ENCODE measurements around the gene ZSWIM4. TPM values are rescaled to one million over a fixed set of nuclear protein-coding genes. Genes with fewer than 3 reads are reported as not detected.
A peak's percentile ranks its signal among the peaks of the same experiment; 100 is the strongest.

The ZSWIM4 gene
- total and polyA plus RNA-seq, 2 experiments from 2014 or later, result 5.4 to 42.3 TPM

DNA sequence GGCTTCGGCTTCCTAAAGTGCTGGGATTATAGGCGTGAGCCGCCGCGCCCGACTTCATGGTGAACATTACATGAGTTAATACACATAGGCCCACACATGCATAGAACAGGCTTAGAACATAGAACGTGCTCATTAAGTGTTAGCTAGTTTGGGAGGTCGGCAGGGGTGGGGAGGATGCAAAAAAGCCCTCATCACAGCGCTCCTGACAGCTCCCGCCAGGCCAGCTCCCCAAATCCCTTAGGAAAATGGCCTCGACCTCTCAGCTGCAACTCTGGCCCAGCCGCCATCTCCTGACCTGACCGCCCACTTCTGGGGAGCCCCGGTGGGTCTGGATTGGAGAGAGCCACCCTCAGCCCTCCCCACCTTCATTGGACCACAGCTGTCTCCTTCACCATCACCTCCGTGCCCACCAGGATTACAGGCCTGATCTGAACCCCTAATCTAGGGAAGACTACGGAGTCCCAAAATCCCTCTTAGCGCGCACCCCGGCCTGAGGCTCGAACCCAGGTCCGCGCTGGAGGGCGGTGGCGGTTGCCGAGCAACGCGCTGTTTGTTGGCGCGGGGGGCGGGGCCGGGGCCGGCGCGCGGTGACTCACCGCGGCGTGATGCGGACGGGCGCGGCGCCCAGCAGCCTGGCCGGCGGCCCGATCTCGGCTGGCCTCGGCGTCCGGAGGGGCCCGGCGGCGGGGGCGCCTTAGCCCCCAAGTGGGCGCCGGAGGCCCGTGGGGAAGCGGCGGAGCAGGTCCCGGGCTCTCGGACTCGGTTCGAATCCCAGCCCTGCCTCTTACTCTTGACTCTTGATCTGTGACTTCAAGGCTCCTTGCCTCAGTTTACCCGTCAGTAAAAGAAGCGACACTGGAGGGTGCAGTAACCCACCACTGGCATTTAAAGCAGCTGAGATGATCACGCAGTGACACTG lies 55.0 kb downstream of the ZSWIM4 start:
- H3K36me3 ChIP-seq (ENCODE audit: insufficient read depth), result no peaks in the 10 kb centered on the region

More for the DNA sequence above, 55.0 kb downstream of the ZSWIM4 start:
- DNase-seq (ENCODE audit: low spot score), result peak; percentile 88
- Mint-ChIP-seq H3K4me3 (peak overlapping the region; percentile 60), H3K36me3 (ENCODE audit: low read depth) (no peaks in the 10 kb centered on the region; the same call in 2 of the 3 replicates), H3K27me3 (ENCODE audit: insufficient read depth, low read depth, poor library complexity) (peaks cover 21% of the 10 kb centered on the region), H3K4me1 (peaks cover 21% of the 10 kb centered on the region), H3K9me3 (0 out of 3 replicates have a peak, but pooled peaks cover 3% of the 10 kb centered on the region), H3K27ac (no peak overlapping the region; the same call in 1 of the 2 replicates)
- Histone ChIP-seq H3K9me2 (ENCODE audit: insufficient read depth) (no peaks in the 10 kb centered on the region), H3K27me3 (ENCODE audit: insufficient read depth) (no peaks in the 10 kb centered on the region), H3K79me2 (replicated peaks; ENCODE audit: insufficient read depth) (no peaks in the 10 kb centered on the region), H3F3A (replicated peaks; ENCODE audit: low read depth) (peaks cover 28% of the 10 kb centered on the region), H3K4me3 (peak overlapping the region; percentile 46; the same call in 1 of the 2 replicates), H3K27ac (ENCODE audit: low read depth) (peak overlapping the region; percentile 63; the same call in 1 of the 2 replicates), H3K4me2 (peak overlapping the region; percentile 76), H2AFZ (peak overlapping the region; percentile 99), H3K4me1 (ENCODE audit: insufficient read depth) (peaks cover 25% of the 10 kb centered on the region), H4K20me1 (replicated peaks; ENCODE audit: insufficient read depth) (no peaks in the 10 kb centered on the region)
- TF ChIP-seq POLR2AphosphoS5 (IDR thresholded peaks at IDR 0.05; ENCODE audit: low read depth) (no peak), CREB1 (CRISPR knock-in tag; IDR thresholded peaks at IDR 0.05; ENCODE audit: low read depth) (peak; percentile 41; the same call in 1 of the 2 replicates)
- TF ChIP-seq, protein P1, sequence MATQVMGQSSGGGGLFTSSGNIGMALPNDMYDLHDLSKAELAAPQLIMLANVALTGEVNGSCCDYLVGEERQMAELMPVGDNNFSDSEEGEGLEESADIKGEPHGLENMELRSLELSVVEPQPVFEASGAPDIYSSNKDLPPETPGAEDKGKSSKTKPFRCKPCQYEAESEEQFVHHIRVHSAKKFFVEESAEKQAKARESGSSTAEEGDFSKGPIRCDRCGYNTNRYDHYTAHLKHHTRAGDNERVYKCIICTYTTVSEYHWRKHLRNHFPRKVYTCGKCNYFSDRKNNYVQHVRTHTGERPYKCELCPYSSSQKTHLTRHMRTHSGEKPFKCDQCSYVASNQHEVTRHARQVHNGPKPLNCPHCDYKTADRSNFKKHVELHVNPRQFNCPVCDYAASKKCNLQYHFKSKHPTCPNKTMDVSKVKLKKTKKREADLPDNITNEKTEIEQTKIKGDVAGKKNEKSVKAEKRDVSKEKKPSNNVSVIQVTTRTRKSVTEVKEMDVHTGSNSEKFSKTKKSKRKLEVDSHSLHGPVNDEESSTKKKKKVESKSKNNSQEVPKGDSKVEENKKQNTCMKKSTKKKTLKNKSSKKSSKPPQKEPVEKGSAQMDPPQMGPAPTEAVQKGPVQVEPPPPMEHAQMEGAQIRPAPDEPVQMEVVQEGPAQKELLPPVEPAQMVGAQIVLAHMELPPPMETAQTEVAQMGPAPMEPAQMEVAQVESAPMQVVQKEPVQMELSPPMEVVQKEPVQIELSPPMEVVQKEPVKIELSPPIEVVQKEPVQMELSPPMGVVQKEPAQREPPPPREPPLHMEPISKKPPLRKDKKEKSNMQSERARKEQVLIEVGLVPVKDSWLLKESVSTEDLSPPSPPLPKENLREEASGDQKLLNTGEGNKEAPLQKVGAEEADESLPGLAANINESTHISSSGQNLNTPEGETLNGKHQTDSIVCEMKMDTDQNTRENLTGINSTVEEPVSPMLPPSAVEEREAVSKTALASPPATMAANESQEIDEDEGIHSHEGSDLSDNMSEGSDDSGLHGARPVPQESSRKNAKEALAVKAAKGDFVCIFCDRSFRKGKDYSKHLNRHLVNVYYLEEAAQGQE (IDR thresholded peaks at IDR 0.05; ENCODE audit: unreplicated experiment), result no peak
- TF ChIP-seq, protein P2, sequence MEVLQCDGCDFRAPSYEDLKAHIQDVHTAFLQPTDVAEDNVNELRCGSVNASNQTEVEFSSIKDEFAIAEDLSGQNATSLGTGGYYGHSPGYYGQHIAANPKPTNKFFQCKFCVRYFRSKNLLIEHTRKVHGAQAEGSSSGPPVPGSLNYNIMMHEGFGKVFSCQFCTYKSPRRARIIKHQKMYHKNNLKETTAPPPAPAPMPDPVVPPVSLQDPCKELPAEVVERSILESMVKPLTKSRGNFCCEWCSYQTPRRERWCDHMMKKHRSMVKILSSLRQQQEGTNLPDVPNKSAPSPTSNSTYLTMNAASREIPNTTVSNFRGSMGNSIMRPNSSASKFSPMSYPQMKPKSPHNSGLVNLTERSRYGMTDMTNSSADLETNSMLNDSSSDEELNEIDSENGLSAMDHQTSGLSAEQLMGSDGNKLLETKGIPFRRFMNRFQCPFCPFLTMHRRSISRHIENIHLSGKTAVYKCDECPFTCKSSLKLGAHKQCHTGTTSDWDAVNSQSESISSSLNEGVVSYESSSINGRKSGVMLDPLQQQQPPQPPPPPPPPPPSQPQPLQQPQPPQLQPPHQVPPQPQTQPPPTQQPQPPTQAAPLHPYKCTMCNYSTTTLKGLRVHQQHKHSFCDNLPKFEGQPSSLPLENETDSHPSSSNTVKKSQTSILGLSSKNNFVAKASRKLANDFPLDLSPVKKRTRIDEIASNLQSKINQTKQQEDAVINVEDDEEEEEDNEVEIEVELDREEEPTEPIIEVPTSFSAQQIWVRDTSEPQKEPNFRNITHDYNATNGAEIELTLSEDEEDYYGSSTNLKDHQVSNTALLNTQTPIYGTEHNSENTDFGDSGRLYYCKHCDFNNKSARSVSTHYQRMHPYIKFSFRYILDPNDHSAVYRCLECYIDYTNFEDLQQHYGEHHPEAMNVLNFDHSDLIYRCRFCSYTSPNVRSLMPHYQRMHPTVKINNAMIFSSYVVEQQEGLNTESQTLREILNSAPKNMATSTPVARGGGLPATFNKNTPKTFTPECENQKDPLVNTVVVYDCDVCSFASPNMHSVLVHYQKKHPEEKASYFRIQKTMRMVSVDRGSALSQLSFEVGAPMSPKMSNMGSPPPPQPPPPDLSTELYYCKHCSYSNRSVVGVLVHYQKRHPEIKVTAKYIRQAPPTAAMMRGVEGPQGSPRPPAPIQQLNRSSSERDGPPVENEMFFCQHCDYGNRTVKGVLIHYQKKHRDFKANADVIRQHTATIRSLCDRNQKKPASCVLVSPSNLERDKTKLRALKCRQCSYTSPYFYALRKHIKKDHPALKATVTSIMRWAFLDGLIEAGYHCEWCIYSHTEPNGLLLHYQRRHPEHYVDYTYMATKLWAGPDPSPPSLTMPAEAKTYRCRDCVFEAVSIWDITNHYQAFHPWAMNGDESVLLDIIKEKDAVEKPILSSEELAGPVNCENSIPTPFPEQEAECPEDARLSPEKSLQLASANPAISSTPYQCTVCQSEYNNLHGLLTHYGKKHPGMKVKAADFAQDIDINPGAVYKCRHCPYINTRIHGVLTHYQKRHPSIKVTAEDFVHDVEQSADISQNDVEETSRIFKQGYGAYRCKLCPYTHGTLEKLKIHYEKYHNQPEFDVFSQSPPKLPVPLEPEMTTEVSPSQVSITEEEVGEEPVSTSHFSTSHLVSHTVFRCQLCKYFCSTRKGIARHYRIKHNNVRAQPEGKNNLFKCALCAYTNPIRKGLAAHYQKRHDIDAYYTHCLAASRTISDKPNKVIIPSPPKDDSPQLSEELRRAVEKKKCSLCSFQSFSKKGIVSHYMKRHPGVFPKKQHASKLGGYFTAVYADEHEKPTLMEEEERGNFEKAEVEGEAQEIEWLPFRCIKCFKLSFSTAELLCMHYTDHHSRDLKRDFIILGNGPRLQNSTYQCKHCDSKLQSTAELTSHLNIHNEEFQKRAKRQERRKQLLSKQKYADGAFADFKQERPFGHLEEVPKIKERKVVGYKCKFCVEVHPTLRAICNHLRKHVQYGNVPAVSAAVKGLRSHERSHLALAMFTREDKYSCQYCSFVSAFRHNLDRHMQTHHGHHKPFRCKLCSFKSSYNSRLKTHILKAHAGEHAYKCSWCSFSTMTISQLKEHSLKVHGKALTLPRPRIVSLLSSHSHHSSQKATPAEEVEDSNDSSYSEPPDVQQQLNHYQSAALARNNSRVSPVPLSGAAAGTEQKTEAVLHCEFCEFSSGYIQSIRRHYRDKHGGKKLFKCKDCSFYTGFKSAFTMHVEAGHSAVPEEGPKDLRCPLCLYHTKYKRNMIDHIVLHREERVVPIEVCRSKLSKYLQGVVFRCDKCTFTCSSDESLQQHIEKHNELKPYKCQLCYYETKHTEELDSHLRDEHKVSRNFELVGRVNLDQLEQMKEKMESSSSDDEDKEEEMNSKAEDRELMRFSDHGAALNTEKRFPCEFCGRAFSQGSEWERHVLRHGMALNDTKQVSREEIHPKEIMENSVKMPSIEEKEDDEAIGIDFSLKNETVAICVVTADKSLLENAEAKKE (CRISPR knock-in tag; IDR thresholded peaks at IDR 0.05), result no peak
- TF ChIP-seq, protein P3, sequence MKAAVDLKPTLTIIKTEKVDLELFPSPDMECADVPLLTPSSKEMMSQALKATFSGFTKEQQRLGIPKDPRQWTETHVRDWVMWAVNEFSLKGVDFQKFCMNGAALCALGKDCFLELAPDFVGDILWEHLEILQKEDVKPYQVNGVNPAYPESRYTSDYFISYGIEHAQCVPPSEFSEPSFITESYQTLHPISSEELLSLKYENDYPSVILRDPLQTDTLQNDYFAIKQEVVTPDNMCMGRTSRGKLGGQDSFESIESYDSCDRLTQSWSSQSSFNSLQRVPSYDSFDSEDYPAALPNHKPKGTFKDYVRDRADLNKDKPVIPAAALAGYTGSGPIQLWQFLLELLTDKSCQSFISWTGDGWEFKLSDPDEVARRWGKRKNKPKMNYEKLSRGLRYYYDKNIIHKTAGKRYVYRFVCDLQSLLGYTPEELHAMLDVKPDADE (IDR thresholded peaks at IDR 0.05), result no peak
- ATAC-seq, result peak; percentile 24

All from GM23338 (cell line).